IPS-20b (cell line): ENCODE measurements around the gene TDRD5.
A peak's percentile ranks its signal among the peaks of the same experiment; 100 is the strongest.

Experiments used
- H3K27ac ChIP-seq: one replicate; pipeline ENCODE4 v1.5.1; 2013; ENCODE audit warnings: low read length
- H3K27me3 ChIP-seq: 2 replicates; pipeline ENCODE4 v1.6.1; 2013; ENCODE audit warnings: mild to moderate bottlenecking, low read length, inconsistent platforms; ENCODE audit not compliant: insufficient read depth
- H3K36me3 ChIP-seq: 2 replicates; pipeline ENCODE4 v1.6.1; 2013; ENCODE audit warnings: low read depth, mild to moderate bottlenecking, inconsistent platforms, low read length, moderate library complexity; ENCODE audit not compliant: insufficient read depth
- H3K4me1 ChIP-seq: 2 replicates; pipeline ENCODE4 v1.6.1; 2013; ENCODE audit warnings: mild to moderate bottlenecking, control low read depth, inconsistent platforms, low read length, moderate library complexity; ENCODE audit not compliant: insufficient read depth
- H3K4me3 ChIP-seq: 2 replicates; pipeline ENCODE4 v1.5.1; 2013; ENCODE audit warnings: mild to moderate bottlenecking, low read length, inconsistent platforms
- H3K9ac ChIP-seq: 2 replicates; pipeline ENCODE4 v1.6.1; 2013; ENCODE audit warnings: low read depth, mild to moderate bottlenecking, inconsistent platforms, low read length, moderate library complexity
- H3K9me3 ChIP-seq: 2 replicates; pipeline ENCODE4 v1.6.1; 2013; ENCODE audit warnings: mild to moderate bottlenecking, low read depth, low read length, inconsistent platforms; ENCODE audit not compliant: insufficient read depth

Gene TDRD5, protein sequence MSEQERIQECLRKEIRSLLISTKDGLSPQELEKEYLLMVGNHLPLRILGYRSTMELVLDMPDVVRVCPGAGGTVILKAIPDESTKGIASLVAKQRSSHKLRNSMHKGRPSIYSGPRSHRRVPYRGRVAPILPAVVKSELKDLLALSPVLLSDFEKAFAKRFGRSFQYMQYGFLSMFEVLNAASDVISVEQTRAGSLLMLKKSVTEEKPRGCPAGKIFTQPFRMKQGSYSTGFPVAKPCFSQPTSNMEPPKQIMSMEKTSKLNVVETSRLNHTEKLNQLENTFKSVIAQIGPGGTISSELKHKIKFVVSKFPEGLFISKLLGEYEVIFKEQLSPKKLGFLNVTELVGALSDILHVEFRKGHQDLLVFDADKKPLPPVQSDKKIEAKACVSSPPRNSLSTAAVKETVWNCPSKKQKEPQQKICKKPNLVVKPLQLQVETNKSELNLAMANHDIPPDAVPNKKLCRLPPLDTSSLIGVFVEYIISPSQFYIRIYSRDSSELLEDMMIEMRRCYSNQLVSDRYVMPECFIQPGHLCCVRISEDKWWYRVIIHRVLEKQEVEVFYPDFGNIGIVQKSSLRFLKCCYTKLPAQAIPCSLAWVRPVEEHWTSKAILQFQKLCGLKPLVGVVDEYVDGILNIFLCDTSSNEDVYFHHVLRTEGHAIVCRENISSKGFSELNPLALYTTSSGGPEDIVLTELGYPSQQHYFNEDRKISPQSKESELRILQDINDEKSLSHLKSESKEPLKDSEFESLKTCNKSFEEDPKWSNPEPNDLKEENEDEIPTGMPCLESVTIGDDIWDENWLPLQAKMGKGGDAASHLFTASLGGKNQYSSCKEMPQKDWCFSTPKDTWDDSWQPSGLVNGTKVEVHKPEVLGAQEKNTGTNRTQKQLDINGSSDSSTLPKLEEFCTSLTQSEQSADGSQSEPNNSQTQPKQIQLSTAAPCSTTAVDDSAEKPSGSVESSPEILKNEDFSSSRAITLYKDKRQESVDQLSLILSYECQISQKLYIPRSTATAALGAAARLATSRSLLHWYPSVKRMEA

DNA sequence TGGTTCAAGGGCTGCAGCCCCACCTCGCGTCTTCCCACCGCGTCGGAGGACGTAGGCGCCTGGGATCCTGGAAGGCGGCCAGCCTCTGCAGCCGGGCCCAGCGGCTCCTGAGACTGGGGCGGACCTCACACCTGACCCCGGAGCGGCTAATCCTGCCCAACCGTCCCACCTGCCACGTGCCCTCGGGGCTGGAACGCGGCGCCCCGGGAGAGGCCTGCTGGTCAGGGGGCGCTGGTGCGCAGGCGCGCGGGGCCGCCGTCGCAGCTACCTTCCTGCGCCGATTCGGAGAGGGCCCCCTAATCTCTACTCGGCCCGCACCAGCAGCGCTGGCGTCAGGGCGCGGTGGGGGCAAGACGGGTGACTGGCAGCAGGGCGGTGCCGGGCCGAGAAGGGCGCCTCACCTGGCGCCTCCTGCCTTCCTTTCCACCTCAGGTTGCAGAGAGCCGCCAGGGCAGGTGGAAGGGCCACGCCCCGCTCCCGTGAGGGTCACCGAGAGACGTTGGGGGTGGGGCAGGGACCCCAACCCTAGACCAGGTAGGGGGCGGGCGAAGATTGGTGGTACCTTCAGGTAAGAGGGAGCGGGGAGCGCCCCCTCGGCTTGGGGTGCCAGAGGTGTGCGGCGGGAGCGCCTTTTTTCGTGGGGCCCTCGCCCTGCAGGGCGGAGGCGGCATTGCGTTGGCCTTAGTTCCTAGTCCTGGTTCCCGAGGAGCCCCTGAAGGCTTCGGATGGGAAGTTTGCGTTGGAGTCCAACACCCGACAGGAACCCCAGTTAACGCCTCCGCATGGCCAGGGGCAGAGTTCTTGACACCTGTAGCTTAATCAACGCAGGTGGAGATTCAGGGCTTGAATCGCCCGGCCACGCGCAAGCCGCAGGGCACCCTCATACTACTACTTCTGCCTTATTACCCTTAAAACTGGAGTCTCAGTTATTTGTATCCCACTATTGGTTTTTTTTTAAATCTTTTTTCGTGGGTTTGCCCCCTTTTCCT, at the start of gene TDRD5:
TDRD5 (plus strand) TSS at position 241 of the 989 bp plus-strand sequence. CDS start 784 bp downstream, outside the sequence.
- peaks cover 47% of the 10 kb centered on the region for H3K27me3 ChIP-seq
- no peak within 1 kb of the TSS for H3K9ac ChIP-seq
- H3K4me3 ChIP-seq = peak within 1 kb of the TSS; percentile 14; the same call in 1 of the 2 replicates

DNA sequence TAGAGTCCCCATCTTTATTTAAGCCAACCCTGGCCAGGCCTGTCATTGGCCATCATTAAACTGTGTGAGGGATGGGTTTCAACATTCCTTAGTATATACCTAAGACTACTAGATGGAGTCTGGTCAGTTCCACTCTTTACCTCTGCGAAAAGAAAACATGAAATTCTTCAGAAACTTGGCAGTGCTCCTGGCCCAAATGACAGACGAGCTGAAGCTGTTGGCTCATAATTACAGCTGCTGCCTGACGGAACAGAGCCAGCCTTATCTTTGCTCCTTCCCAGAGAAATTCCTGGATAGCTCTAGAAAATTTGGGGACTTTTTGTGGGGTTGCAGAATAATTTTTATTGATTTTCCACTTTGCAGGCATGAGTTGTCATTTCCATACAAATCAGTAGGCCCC, 46.3 kb upstream of the TDRD5 start:
- Histone ChIP-seq H3K4me3 (no peak overlapping the region), H3K9ac (no peak overlapping the region), H3K9me3 (peaks cover 10% of the 10 kb centered on the region), H3K27me3 (no peaks in the 10 kb centered on the region), H3K4me1 (no peaks in the 10 kb centered on the region), H3K36me3 (no peaks in the 10 kb centered on the region), H3K27ac (no peak overlapping the region)

More for the DNA sequence above, at the start of gene TDRD5:
- H3K4me1 ChIP-seq = no peaks in the 10 kb centered on the region
- H3K27ac ChIP-seq = no peak within 1 kb of the TSS
- no peaks in the 10 kb centered on the region for H3K9me3 ChIP-seq
- no peaks in the 10 kb centered on the region for H3K36me3 ChIP-seq

DNA sequence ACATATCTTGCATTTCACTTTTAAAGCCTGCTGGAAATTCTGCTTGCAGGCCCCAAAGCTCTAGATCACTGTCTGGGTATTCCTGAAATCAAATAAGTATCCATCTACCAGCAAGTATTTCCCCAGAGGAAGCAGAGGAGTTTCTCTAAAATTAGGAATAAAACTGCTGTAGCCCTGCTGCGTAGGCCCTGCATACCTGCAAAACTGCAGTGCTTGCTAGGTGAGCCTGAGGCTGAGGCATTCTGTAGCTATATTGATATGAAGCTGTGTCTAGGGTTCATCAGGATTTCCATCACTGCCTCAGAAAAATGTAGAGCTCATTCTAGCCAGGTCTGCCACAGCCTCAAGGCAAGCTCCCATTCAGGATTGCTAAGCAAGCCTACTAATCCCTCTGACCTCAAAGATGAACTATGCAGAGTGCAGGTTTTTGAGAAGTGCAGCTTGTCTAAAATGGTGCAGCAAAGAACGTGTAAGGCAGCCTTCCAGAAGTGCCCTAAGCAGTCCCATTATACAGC, 44.6 kb upstream of the TDRD5 start:
- Histone ChIP-seq H3K4me3 (no peak overlapping the region), H3K27ac (no peak overlapping the region), H3K36me3 (no peaks in the 10 kb centered on the region), H3K4me1 (no peaks in the 10 kb centered on the region), H3K9me3 (no peaks in the 10 kb centered on the region), H3K27me3 (no peaks in the 10 kb centered on the region), H3K9ac (no peak overlapping the region)

DNA sequence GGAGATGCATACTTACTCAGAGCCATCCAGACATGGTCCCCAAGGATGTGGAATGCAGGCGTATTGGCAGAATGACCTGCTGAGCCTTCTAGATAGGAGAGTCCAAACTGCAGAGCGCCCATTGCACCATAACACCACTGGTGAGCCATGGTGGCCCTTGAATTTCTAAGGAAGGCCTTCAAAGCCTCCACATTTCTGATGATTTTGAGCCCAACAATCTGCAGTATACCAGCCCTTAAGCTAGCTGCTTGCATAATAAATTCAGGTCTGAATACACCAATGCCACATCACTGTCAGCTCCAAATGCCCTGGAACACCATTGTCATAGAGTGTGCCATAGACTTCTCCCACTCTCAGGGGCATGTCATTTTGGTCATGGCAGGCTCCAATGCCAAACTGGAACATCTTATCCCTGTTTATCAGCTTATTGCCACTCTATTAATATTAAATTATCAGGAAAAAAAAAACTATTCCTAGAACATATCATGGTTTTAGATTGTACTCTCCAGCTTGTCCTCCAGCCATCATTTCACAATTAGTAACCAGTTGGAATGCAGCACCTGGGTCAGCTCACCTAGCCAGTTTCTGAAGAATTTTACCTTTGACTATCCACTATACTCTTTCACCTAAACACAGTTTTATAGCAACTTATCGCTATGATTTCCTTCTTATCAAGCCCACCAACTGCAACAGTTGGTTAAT, 42.8 kb upstream of the TDRD5 start:
- Histone ChIP-seq H3K36me3 (no peaks in the 10 kb centered on the region), H3K9ac (no peak overlapping the region), H3K4me3 (no peak overlapping the region), H3K9me3 (no peaks in the 10 kb centered on the region), H3K4me1 (no peaks in the 10 kb centered on the region), H3K27ac (no peak overlapping the region), H3K27me3 (no peaks in the 10 kb centered on the region)

DNA sequence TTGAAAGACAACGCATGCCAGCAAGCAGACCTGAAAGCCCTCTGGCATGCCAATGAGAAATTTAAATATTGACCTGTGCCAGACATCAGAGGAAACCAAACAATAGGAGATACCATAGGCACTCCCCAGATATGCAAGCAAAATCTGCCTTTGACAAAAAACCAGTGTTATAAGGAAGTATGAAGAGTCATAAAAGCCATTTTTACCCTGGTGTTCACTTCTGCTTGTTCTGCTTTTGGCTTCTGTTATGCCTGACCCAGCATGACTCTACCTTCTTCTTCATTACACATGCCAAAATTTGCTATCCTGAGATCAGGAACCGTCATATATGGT, 42.3 kb upstream of the TDRD5 start:
- Histone ChIP-seq H3K4me1 (no peaks in the 10 kb centered on the region), H3K9me3 (no peaks in the 10 kb centered on the region), H3K9ac (no peak overlapping the region), H3K27ac (no peak overlapping the region), H3K27me3 (no peaks in the 10 kb centered on the region), H3K4me3 (no peak overlapping the region), H3K36me3 (no peaks in the 10 kb centered on the region)

DNA sequence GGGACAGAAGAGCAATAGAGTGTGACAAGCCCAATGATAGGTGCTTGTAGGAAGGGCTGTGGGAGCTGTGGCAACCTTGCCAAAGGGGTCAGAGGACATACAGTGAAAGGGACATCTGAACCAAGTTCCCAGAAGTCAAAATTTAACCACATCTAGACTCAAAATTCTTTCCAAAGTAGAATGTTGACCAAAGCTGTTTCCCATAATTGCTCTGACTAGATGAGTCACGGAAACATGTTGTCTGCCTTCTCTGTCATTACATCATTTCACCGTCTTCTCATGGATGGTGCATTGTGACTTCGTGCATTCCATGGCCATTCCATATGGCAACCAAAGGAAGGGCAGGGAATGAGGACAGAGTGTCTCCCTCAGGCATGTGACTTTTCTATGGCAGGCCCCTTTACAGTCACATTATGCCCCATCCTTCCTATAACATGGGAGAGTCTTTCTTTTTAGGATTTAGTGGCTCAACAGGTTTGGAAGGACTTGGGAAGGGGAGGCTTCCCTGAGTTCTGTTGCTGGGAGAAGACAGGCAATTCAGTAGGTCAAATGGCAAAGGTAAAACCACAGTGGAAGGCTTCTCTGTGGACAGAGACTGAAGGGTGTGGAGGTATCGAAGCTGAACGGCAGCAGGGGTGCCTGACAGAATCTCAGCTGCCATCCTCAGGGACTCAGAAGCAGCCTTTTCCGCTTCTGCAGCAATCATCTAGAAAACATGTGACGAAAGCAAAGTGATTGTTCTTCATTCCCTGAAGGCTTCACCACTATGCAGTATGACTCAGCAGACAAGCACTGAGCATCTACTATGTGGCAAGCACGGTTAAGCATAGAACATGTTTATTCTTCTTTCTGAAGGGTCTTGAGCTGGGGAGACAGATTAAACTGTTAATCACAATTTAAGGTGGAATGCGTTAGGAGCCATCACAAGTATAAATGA, 40.6 kb upstream of the TDRD5 start:
- Histone ChIP-seq H3K36me3 (no peaks in the 10 kb centered on the region), H3K9ac (no peak overlapping the region), H3K9me3 (no peaks in the 10 kb centered on the region), H3K27ac (no peak overlapping the region), H3K4me1 (no peaks in the 10 kb centered on the region), H3K4me3 (no peak overlapping the region), H3K27me3 (no peaks in the 10 kb centered on the region)

DNA sequence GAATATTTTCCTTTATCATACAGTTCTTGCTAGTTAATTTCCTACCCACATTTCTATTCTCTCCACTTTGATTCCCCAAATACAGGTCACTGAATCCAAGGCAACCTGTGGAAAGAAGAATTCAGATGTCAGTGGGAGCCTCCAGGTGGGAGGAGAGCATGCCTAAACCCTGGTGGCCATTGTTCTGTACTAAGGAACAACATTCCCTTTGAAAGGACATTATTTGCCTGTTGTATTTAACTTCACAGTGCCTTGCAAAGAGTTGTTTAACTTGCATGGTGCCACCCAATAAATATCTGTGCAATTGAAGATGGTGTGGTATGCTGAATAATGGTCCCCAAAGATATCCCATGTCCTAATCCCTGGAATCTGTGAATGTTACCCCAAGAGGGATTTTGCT, 37.2 kb upstream of the TDRD5 start:
- H3K9me3 ChIP-seq = no peaks in the 10 kb centered on the region
- no peak overlapping the region for H3K27ac ChIP-seq
- H3K4me3 ChIP-seq = no peak overlapping the region; the same call in 1 of the 2 replicates
- no peak overlapping the region for H3K9ac ChIP-seq
- no peaks in the 10 kb centered on the region for H3K4me1 ChIP-seq
- H3K27me3 ChIP-seq = no peaks in the 10 kb centered on the region
- H3K36me3 ChIP-seq = no peaks in the 10 kb centered on the region

DNA sequence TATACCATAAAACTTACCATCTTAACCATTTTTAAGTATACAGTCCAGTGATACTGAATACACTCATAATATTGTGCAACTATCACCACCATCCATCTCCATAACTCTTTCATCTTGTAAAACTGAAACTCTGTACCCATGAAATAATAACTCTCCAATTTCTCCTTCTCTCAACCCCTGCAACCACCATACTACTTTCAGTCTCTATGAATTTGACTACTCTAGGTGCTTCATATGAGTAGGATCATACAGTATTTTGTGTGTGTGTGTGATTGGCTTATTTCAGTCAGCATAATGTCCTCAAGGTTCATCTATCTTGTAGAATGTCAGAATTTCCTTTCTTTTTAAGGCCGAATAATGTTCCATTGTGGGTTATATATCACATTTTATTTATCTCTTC, 33.6 kb upstream of the TDRD5 start:
- no peak overlapping the region for H3K27ac ChIP-seq
- H3K4me3 ChIP-seq = no peak overlapping the region
- no peaks in the 10 kb centered on the region for H3K27me3 ChIP-seq
- no peaks in the 10 kb centered on the region for H3K36me3 ChIP-seq
- H3K9me3 ChIP-seq = no peaks in the 10 kb centered on the region
- H3K9ac ChIP-seq = no peak overlapping the region
- H3K4me1 ChIP-seq = no peaks in the 10 kb centered on the region

DNA sequence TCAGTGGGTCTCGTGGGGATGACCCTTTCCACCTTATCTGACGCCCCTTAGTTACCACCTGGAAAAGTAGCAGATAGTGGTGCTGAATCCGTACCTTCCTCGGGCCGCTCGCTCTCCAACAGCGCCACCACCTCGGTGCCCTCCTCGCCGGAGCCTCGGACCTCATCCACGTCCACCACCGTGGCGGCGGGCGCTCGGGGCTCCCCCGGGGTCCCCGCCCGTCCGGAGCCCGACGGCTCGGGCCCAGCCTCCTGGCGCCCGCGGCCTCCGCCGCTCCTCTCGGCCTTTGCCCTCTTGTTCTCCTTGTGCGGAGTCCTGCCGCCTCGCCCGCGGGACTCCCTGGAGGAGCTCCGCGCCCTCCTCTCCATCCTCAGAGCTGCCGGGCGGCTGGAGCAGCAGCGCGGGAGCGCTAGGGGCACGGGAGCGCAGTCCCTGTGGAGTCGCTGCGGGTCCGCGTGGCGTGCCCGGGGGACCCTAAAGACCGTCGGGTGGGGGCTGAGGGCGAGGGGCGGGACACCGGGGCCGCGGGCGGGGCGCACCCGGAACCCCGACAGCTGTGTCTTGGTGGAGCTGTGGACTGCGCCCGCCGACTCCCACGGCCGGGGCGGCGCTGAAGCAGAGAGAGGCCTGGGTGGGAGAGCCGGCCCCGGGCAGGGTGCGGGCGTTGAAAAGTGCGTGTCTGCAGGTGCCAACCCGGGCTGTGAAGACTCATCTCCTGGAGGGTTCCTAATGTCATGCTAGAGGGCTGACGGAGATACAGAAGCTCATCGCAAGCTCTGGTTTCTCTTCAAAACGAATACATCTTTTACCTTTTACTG, 15.9 kb upstream of the TDRD5 start, which contains the start of gene NPHS2:
NPHS2 (minus strand) TSS at position 452 of the 818 bp plus-strand sequence; CDS start at position 368, 84 bp downstream.
- Histone ChIP-seq H3K4me1 (peaks cover 8% of the 10 kb centered on the region; the same call in 1 of the 2 replicates), H3K27ac (no peak within 1 kb of the TSS), H3K36me3 (no peaks in the 10 kb centered on the region), H3K9ac (no peak within 1 kb of the TSS), H3K4me3 (peak within 1 kb of the TSS; percentile 64), H3K27me3 (peaks cover 65% of the 10 kb centered on the region), H3K9me3 (no peaks in the 10 kb centered on the region)
